Calu3 (cell line): ENCODE results near the gene ADAM30. TPM values are rescaled to one million over a fixed set of nuclear protein-coding genes. Genes with fewer than 3 reads are reported as not detected.

Experiments used
- BruUV-seq: library from RNA; stranded (reverse); fragments of 400-500 nt; replicated peaks from 2 replicates; lab custom pipeline; 2021; lab: Mats Ljungman, UMichigan
- CTCF ChIA-PET: fragments of 300-600 bp; sonication (Branson Sonifier 250); formaldehyde crosslinking; loops from one replicate; lab custom pipeline; 2022; ENCODE audit warnings: antibody characterized with exemption; lab: Charles Lee
- DNase-seq: peaks from one replicate; pipeline ENCODE4 v3.0.0; 2022
- H3K27ac Mint-ChIP-seq: one replicate; pipeline ENCODE4 v1.8.0; 2022; ENCODE audit warnings: mixed read lengths; ENCODE audit not compliant: unreplicated experiment
- H3K27me3 Mint-ChIP-seq: one replicate; pipeline ENCODE4 v1.8.0; 2022; ENCODE audit warnings: mixed read lengths; ENCODE audit not compliant: unreplicated experiment
- H3K36me3 Mint-ChIP-seq: one replicate; pipeline ENCODE4 v1.8.0; 2022; ENCODE audit warnings: mild to moderate bottlenecking, moderate library complexity, mixed read lengths; ENCODE audit not compliant: insufficient read depth, unreplicated experiment
- H3K4me1 Mint-ChIP-seq: one replicate; pipeline ENCODE4 v1.8.0; 2022; ENCODE audit warnings: mild to moderate bottlenecking, low read depth, mixed read lengths; ENCODE audit not compliant: unreplicated experiment
- H3K4me3 Mint-ChIP-seq: one replicate; pipeline ENCODE4 v1.8.0; 2022; ENCODE audit warnings: mild to moderate bottlenecking, low read depth, moderate library complexity, mixed read lengths; ENCODE audit not compliant: unreplicated experiment
- H3K9me3 Mint-ChIP-seq: one replicate; pipeline ENCODE4 v1.8.0; 2022; ENCODE audit warnings: low read depth, mixed read lengths; ENCODE audit not compliant: unreplicated experiment
- CTCF ChIP-seq: fragments of 200-600 bp; IDR thresholded peaks from one replicate; pipeline ENCODE4 v1.8.0; 2022; ENCODE audit warnings: antibody characterized with exemption; ENCODE audit not compliant: unreplicated experiment
- intact Hi-C: fragments of 100-400 bp; cut with micrococcal nuclease; formaldehyde crosslinking; loops from one replicate; pipeline ENCODE4 v1.10.0; 2022; ENCODE audit not compliant: unreplicated experiment
- total RNA-seq: library from RNA; stranded (reverse); gene quantifications from 2 replicates; pipeline ENCODE4 v1.2.3, GENCODE V29; 2022

ADAM30 gene
- total RNA-seq, 1 experiment from 2014 or later, result not detected

DNA sequence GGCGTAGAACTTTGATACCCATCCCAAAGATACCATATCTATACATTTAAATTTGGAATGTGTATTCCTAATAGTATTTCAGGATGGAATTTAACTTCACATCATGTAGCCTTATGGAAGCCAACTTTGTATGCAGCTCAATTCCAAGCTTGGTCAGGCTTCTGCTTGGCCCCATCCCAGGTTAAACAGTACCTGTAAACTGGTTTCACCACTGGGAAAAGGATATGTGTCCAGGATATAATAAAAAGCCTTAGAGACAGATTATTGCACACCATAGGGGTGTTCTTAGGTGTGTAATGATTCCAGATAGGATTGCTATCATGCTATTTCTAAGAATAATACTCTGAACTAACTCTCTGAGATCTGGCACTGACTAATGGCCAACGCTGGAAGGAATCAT lies 28.1 kb downstream of the ADAM30 start:
- Mint-ChIP-seq H3K9me3 (no peaks in the 10 kb centered on the region), H3K27ac (no peak overlapping the region)

DNA sequence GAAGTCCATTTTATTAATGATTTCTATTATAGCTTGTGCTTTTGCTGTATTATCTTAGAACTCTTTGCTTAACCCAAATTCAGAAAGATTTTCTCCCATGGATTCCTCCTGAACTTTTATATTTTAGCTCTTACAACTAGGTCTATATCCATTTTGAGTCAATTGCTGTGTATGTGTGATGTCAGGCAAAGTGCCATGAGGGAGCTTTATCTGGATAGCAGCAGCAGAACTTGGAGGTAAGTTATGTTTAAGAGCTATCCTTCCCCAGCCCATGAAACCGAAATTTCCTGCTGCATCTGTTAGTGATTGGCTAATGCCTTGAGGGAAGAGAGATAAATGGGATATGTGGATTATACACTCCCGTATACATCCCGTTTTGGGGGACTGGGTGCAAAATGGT lies 29.9 kb downstream of the ADAM30 start:
- H3K27me3 Mint-ChIP-seq, result no peaks in the 10 kb centered on the region
- H3K4me1 Mint-ChIP-seq, result peaks cover 14% of the 10 kb centered on the region
- no peak overlapping the region for H3K27ac Mint-ChIP-seq
- no peaks in the 10 kb centered on the region for H3K36me3 Mint-ChIP-seq
- BruUV-seq, result no TSS peak
- intact Hi-C loops, result loop anchor here (5.0 kb wide), 1 partner anchor 124 kb away; no protein-coding TSS in a partner anchor
- H3K9me3 Mint-ChIP-seq, result no peaks in the 10 kb centered on the region
- no peak for TF ChIP-seq CTCF
- no peak for DNase-seq
- H3K4me3 Mint-ChIP-seq, result no peak overlapping the region
- CTCF ChIA-PET, result interaction anchor here (0.5 kb wide), 1 partner anchor 509 kb away, joined by 3 read pairs; no protein-coding TSS in a partner anchor

More for the DNA sequence above, 28.1 kb downstream of the ADAM30 start:
- Mint-ChIP-seq H3K4me1 (peaks cover 16% of the 10 kb centered on the region), H3K36me3 (no peaks in the 10 kb centered on the region), H3K27me3 (no peaks in the 10 kb centered on the region), H3K4me3 (no peak overlapping the region)
- no peak for DNase-seq
- TF ChIP-seq CTCF, result no peak
- CTCF ChIA-PET, result no interaction called here
- intact Hi-C loops, result loop anchor here (5.0 kb wide), 1 partner anchor 126 kb away; no protein-coding TSS in a partner anchor
- no TSS peak for BruUV-seq

GRCh38 chr1:119865627-119866026 lies 30.7 kb downstream of the ADAM30 start:
- intact Hi-C loops, result loop anchor here (5.0 kb wide), 1 partner anchor 123 kb away; no protein-coding TSS in a partner anchor
- BruUV-seq, result no TSS peak
- no peak for TF ChIP-seq CTCF
- H3K36me3 Mint-ChIP-seq, result no peaks in the 10 kb centered on the region
- no peak for DNase-seq
- H3K9me3 Mint-ChIP-seq, result no peaks in the 10 kb centered on the region
- H3K27me3 Mint-ChIP-seq, result no peaks in the 10 kb centered on the region
- H3K4me1 Mint-ChIP-seq, result peaks cover 6% of the 10 kb centered on the region
- H3K4me3 Mint-ChIP-seq, result no peak overlapping the region
- CTCF ChIA-PET, result interaction anchor here (0.5 kb wide), 1 partner anchor 508 kb away, joined by 3 read pairs; no protein-coding TSS in a partner anchor
- no peak overlapping the region for H3K27ac Mint-ChIP-seq

DNA sequence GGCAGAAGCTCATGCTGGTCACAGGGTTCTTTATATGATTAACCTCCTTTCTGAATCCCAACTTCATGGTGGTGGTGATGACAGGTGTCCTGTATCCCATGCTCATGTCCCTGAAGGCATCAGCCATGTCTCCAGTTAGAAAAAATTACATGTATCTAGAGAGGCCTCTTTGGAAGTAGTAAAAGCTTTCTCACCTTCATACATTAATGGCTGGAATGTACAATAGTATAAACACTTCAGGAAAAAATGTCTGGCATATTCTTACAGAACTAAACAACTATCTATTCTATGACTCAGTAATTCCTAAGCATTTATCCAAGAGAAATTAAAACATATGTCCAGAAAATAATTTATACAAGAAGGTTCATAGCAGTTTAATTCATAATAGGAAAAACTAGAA lies 34.0 kb downstream of the ADAM30 start:
- no peak overlapping the region for H3K4me3 Mint-ChIP-seq
- BruUV-seq, result no TSS peak
- peaks cover 19% of the 10 kb centered on the region for H3K4me1 Mint-ChIP-seq
- intact Hi-C loops, result no loop called here
- no peaks in the 10 kb centered on the region for H3K36me3 Mint-ChIP-seq
- H3K9me3 Mint-ChIP-seq, result no peaks in the 10 kb centered on the region
- no peak overlapping the region for H3K27ac Mint-ChIP-seq
- no peak for TF ChIP-seq CTCF
- CTCF ChIA-PET, result no interaction called here
- no peaks in the 10 kb centered on the region for H3K27me3 Mint-ChIP-seq
- DNase-seq, result no peak
